Heart left ventricle (tissue), 16 donors: Measurements from ENCODE around the gene UNC93A. TPM values are rescaled to one million over a fixed set of nuclear protein-coding genes. Genes with fewer than 3 reads are reported as not detected.
"Not testable (repeated sequence)": the region's sequence is repeated elsewhere in the genome, so short reads cannot be mapped to it uniquely, and the experiment has no call there.

Experiments used
- ATAC-seq, 4 donors: fragments of 200-7000 bp; cut with Tn5 transposase; one replicate each; pipeline ENCODE4 v1.9.1; 2020 to 2022; ENCODE audit warnings: moderate library complexity in 4 of 4, mild to moderate bottlenecking in 3 of 4, moderate number of reproducible peaks in 1 of 4
- DNase-seq, 5 donors: peaks; one replicate each; pipeline ENCODE4 v3.0.0-alpha.2; 2020
- H3K27ac ChIP-seq, 12 donors: fragments of 200-600 bp; sonication (generic) in 4 of 12; one replicate each; pipeline versions ENCODE4 v1.5.0 to v1.8.0; 2016 to 2022; ENCODE audit warnings: mild to moderate bottlenecking in 2 of 12
- H3K27me3 ChIP-seq, 9 donors: fragments of 200-600 bp; sonication (generic) in 2 of 9; one replicate each; pipeline versions ENCODE4 v1.5.1 to v1.8.0; 2016 to 2022; ENCODE audit warnings: mild to moderate bottlenecking in 3 of 9
- H3K36me3 ChIP-seq, 9 donors: fragments of 200-600 bp; sonication (generic) in 2 of 9; one replicate each; pipeline versions ENCODE4 v1.5.0 to v1.8.0; 2018 to 2022; ENCODE audit warnings: mild to moderate bottlenecking in 2 of 9
- H3K4me1 ChIP-seq, 12 donors: fragments of 200-600 bp; sonication (generic) in 4 of 12; one replicate each; pipeline versions ENCODE4 v1.5.0 to v1.8.0; 2016 to 2022; ENCODE audit warnings: mild to moderate bottlenecking in 3 of 12
- H3K4me3 ChIP-seq, 12 donors: fragments of 200-600 bp; sonication (generic) in 4 of 12; one replicate each; pipeline versions ENCODE4 v1.5.0 to v1.8.0; 2017 to 2022; ENCODE audit warnings: mild to moderate bottlenecking in 9 of 12, moderate library complexity in 4 of 12
- H3K9me3 ChIP-seq, 12 donors: fragments of 200-600 bp; sonication (generic) in 4 of 12; one replicate each; pipeline versions ENCODE4 v1.5.0 to v1.8.0; 2016 to 2022; ENCODE audit warnings: mild to moderate bottlenecking in 1 of 12
- POLR2A ChIP-seq, 2 donors: fragments of 450-650 bp; IDR thresholded peaks; one replicate each; pipeline ENCODE4 v1.6.1; 2017; ENCODE audit warnings: antibody characterized with exemption in 2 of 2, mild to moderate bottlenecking in 2 of 2, moderate library complexity in 2 of 2
- WGBS, 4 donors: extraction: QIAGEN DNeasy Blood & Tissue Kit in 2 of 4; methylation state at CpG; one replicate each; pipeline versions ENCODE4 v1.1.5 to v1.1.7; 2013 to 2018; 5-methylcytosine and 5-hydroxymethylcytosine counted together
- intact Hi-C, 10 donors: fragments of 100-400 bp; cut with DNase I; formaldehyde crosslinking; loops; one replicate each; pipeline versions ENCODE4 v1.11.1 to v1.14.2; 2022
- polyA plus RNA-seq, 2 donors: library from polyadenylated mRNA; stranded (reverse); fragments of 200-250 nt; gene quantifications; one replicate each; pipeline ENCODE4 v1.2.3, GENCODE V29; 2013
- total RNA-seq, 9 donors: library from RNA; depleted of rRNA in 2 of 9; stranded (reverse); fragments of >200 nt in 2 of 9; fragmentation: NEBNext Ultra II Directional in 3 of 9; extraction: Animal tissue kit (Norgen Biotek cat#: 25700) in 3 of 9; gene quantifications; one replicate each; pipeline versions ENCODE4 v1.1.0 to v1.2.4, GENCODE V29; 2016 to 2023
- TF ChIP-seq, protein P1 (sequence below), 12 donors: fragments of 200-600 bp; sonication (generic) in 4 of 12; IDR thresholded peaks; one replicate each; pipeline versions ENCODE4 v1.5.0 to v1.8.0; 2018 to 2022; ENCODE audit warnings: antibody characterized with exemption in 12 of 12, mild to moderate bottlenecking in 5 of 12
- donor health status: ischemic (EF 13 %, LVEDD 7.1; RV severe dilation, severe dysfunction).
- donor health status: healthy with polysubstance abuse.
- donor health status: DM: no; HTN: yes; CAD: no.
- donor health status: DM: no; HTN: no; CAD: no.
- donor health status: ischemic (EF 25% LVEDD 6.9; RV normal size, moderate dysfunction).
- donor health status: ischemic (EF 25% LVEDD 5.7; RV mildly dilated, moderate dysfunction).
- donor health status: healthy.
- donor health status: DM: yes; HTN: yes; CAD: no.
- donor health status: ischemic (EF 35%, LVEDD 5.7; RV mildly dilated, moderate dysfunction).
- donor health status: nonischemic (EF 11% LVEDD 7.7; RV severe dilation, severe dysfunction).
- donor health status: DM: yes; HTN: yes; CAD: no.
- donor health status: PGD.
- donor health status: ischemic (EF 29% LVEDD 5.4; RV normal size, mild dysfunction).
- donor health status: nonischemic (EF 23%, LVEDD 6.1; RV moderate dilation, normal function).

UNC93A gene
- total and polyA plus RNA-seq, 11 donors: not detected

DNA sequence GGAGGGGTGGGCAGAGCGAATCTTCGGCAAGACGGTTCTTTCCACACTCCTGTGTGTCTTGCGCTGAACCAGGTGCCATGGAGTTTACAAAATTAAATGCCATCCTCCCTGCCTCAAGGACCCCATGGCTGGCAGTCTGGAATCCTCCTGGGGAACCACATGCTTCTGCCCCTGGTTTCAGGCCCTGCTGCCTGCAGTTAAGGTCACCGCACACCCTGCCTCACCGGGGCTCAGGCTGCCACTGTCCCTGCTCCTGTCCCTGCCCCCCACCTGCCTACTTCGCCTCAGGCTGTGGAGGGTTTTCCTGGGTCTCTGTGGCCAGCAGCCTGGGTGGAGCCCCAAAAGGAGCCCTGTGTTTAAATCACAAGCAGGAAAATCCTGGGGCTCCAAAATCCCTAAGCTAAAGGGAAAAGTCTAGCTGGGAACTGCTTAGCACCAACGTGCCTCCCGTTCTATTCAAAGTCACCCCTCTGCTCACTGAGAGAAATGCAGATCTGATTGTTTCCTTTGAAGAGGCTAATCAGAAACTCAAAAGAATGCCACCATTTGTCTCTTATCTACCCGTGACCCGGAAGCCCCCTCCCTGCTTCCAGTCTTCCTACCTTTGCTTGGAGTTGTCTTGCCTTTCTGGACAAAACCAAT is 23.2 kb downstream of the UNC93A start:
- TF ChIP-seq, protein P1, sequence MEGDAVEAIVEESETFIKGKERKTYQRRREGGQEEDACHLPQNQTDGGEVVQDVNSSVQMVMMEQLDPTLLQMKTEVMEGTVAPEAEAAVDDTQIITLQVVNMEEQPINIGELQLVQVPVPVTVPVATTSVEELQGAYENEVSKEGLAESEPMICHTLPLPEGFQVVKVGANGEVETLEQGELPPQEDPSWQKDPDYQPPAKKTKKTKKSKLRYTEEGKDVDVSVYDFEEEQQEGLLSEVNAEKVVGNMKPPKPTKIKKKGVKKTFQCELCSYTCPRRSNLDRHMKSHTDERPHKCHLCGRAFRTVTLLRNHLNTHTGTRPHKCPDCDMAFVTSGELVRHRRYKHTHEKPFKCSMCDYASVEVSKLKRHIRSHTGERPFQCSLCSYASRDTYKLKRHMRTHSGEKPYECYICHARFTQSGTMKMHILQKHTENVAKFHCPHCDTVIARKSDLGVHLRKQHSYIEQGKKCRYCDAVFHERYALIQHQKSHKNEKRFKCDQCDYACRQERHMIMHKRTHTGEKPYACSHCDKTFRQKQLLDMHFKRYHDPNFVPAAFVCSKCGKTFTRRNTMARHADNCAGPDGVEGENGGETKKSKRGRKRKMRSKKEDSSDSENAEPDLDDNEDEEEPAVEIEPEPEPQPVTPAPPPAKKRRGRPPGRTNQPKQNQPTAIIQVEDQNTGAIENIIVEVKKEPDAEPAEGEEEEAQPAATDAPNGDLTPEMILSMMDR (IDR thresholded peaks at IDR 0.05): no peak
- TF ChIP-seq POLR2A (IDR thresholded peaks at IDR 0.05): no peak
- intact Hi-C loops: no loop called here
- H3K9me3 ChIP-seq: no peaks in the 10 kb centered on the region
- no peaks in the 10 kb centered on the region for H3K4me1 ChIP-seq
- H3K36me3 ChIP-seq: no peaks in the 10 kb centered on the region
- H3K27me3 ChIP-seq: peaks cover 0 to 3% (median 0%) of the 10 kb centered on the region in 9 donors
- no peak overlapping the region for H3K4me3 ChIP-seq
- no peak overlapping the region for H3K27ac ChIP-seq
- WGBS, 4 donors: 65 to 71% (median 70%) methylated on average over 11 of the region's 11 CpGs
- DNase-seq: no peak
- no peak for ATAC-seq

DNA sequence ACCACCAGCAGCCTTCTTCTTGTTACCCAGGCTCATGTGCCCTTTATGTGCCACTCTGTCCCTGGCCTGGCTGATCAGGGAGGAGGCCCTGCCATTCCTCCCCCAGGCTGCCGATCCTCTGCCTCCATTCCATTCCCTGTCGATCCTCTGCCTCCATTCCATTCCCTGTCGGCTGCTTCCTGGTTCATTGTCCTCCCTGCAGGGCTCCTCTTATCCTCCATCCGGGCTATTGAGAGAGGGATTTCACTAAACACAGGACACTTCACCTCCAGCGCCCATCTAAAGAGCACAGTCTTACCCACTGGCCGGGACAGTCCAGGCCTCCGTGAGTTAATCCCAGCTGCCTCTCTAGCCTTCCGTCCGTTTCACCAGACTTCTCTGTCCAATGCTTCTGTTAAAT is 26.1 kb downstream of the UNC93A start:
- WGBS, 4 donors: 74 to 83% (median 78%) methylated on average over 9 of the region's 9 CpGs

DNA sequence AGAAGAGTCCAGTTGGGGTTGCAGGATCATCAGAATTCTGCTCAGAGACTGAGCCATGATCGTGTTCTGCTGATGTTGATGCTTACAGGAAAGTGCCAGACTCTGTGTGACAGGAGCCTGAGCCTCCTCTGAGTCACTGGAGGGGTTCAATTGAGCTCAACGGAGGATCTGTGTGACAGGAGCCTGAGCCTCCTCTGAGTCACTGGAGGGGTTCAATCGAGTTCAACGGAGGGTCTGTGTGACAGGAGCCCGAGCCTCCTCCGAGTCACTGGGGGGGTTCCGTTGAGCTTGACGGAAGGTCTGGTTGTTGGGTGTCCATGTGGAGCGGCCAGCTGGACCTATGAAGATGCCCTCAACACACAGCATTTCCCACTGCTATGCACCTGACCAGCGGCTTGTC is 27.2 kb downstream of the UNC93A start:
- DNase-seq, H3K9me3 ChIP-seq, H3K27ac ChIP-seq, H3K36me3 ChIP-seq, H3K4me3 ChIP-seq, H3K4me1 ChIP-seq, intact Hi-C loops, ATAC-seq, H3K27me3 ChIP-seq: not testable (repeated sequence)
- WGBS, 4 donors: 91 to 94% (median 93%) methylated on average over 8 to 10 of the region's 10 CpGs

More for the DNA sequence above, 26.1 kb downstream of the UNC93A start:
- Histone ChIP-seq H3K36me3 (no peaks in the 10 kb centered on the region), H3K27me3 (peaks cover 0 to 3% (median 0%) of the 10 kb centered on the region in 9 donors), H3K9me3 (no peaks in the 10 kb centered on the region), H3K27ac (no peak overlapping the region), H3K4me1 (no peaks in the 10 kb centered on the region), H3K4me3 (no peak overlapping the region)
- no peak for ATAC-seq
- TF ChIP-seq, protein P1 (IDR thresholded peaks at IDR 0.05): no peak
- no peak for TF ChIP-seq POLR2A (IDR thresholded peaks at IDR 0.05)
- intact Hi-C loops: no loop called here
- no peak for DNase-seq

DNA sequence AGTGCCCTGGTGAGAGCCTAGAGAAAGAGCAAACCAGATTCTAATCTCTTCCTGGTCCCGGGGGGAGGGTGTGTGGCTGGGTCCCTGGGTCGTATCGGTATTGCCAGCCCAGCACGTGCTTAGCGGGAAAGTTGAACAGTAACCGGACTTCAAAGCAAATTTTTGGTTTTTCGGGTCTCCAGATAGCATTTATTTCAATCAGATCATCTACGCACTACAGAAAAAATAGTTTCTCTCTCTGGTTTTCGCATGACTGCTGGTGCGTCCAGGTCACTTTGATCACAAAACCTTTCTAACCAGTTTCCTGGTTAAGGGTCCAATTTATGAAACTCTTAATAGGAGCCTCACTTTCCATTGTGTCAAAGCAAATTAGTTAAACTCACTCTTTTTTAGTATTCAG is 27.7 kb downstream of the UNC93A start:
- ATAC-seq, DNase-seq, H3K4me1 ChIP-seq, H3K9me3 ChIP-seq, H3K36me3 ChIP-seq, H3K4me3 ChIP-seq, H3K27ac ChIP-seq, H3K27me3 ChIP-seq, intact Hi-C loops: not testable (repeated sequence)
- WGBS, 4 donors: 88 to 97% (median 93%) methylated on average over 10 of the region's 10 CpGs

DNA sequence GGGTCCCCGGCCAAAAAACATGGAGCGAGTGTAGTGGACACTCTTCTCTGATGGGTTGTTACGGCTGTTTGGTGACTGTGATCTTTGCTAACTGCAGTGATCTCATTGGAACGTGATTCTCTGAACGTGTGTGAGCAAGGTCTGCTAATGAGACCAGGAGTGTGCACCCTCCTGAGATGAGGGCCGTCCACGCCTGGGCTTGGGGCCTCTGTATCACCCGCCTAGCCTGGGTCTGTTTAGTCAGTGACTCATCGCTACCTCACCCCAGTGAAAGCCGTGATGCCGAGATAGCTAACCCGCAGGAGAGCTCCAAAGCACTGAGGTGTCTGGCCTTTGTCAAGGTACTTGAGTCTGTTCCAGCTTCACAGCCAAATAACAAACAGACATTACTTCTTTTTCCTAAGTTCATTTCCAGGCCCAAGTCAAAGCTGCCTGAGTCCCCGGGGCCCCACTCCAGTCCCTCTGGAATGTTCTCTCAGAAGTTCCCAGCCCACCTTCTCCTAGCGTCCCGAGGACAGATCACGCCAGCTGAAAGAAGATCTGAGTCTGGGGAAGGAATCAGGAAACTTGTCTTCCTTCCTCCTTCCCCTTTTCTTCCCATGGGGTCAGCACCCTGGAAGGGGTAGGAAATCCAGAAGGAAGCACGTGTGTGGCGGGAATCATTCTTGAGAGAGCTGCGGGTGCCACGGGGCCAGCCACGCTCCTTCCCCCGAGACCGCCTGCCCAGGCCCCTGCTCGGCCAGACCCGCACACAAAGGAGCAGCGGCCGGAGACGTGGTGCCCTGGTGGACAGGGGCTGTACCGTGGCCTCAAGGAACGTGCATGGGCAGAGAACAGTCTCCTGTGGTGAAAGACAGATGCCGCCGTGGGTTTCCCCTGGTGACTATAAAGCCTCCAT is 29.0 kb downstream of the UNC93A start:
- H3K9me3 ChIP-seq, H3K36me3 ChIP-seq, H3K27me3 ChIP-seq, H3K4me1 ChIP-seq, DNase-seq, ATAC-seq, intact Hi-C loops, H3K4me3 ChIP-seq: not testable (repeated sequence)
- peak overlapping the region in 1 of 12 donors; percentile 57 for H3K27ac ChIP-seq
- WGBS, 4 donors: 60 to 68% (median 63%) methylated on average over 20 to 31 of the region's 32 CpGs; no CpG with 5 or more reads in 1 of the 4 donors

DNA sequence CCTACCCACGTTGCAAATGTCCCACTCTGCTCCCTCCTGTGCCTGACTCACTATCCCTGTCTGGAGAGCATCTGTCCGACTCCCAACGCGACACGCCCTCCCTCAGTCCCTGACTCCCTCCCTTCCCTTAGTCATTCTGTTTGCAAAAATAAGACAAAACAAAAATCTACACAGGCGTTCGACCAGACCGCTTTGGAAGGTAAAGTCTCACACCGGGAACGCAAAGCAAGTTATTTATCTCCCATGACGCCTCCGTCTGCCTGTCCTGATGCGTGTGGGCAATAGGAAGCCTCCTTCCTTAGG is 29.6 kb downstream of the UNC93A start:
- not testable (repeated sequence) for DNase-seq, ATAC-seq

DNA sequence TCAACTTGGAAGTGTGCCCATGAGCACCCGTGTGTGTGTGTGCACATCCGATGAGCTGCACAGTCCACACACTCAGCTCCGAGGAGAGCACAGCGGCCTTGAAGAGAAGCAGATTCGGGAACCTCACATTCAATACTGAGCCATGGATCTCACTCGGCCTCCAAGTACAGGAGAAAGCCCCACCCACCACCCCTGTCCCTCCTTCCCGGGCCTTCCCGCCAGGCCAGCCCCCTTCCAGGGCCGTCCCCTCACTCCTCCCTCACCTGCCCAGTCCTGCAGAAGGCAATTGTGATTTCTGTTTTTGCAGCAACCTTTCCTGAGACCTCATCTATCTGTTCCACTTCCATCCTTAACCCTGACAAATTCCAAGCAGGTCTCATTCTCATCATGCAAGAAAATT is 30.1 kb downstream of the UNC93A start:
- WGBS, 4 donors: 73 to 100% (median 83%) methylated on average over 4 to 9 of the region's 9 CpGs

More for the DNA sequence above, 29.6 kb downstream of the UNC93A start:
- H3K9me3 ChIP-seq, intact Hi-C loops, H3K4me3 ChIP-seq, H3K27me3 ChIP-seq, H3K4me1 ChIP-seq, H3K36me3 ChIP-seq: not testable (repeated sequence)
- WGBS, 4 donors: 63 to 80% (median 69%) methylated on average over 13 of the region's 13 CpGs; no CpG with 5 or more reads in 1 of the 4 donors
- peak overlapping the region in 1 of 12 donors; percentile 57 for H3K27ac ChIP-seq

More for the DNA sequence above, 30.1 kb downstream of the UNC93A start:
- H3K36me3 ChIP-seq, H3K4me1 ChIP-seq, H3K9me3 ChIP-seq, H3K27ac ChIP-seq, H3K4me3 ChIP-seq, DNase-seq, H3K27me3 ChIP-seq, intact Hi-C loops, ATAC-seq: not testable (repeated sequence)
